GM21723 (cell line): Measurements from ENCODE around the gene CDHR3.

Experiments
- ATAC-seq: cut with Tn5 transposase; IDR thresholded peaks from one replicate; pipeline ENCODE4 v1.9.1; 2021; ENCODE audit warnings: mild to moderate bottlenecking, moderate library complexity; ENCODE audit not compliant: unreplicated experiment

Gene CDHR3

DNA sequence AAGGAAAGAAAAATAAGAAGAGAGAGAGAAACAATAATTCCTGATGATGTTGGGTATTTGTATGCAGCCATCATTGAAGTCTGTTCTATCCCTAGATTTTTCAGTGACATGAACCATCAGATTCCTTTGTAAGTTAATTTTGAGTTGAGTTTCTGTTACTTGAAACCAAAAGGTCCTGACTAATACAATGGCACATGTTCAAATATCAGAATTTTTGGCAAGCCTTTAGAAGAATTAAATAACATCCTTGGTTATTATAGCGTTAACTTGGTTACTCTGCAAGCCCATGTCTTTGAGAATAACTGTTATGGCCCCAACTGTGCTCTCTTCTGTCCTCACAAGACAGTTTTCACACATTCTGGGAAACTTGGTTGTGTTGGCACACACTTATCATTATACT, 82.5 kb downstream of the CDHR3 start:
- ATAC-seq: no peak

DNA sequence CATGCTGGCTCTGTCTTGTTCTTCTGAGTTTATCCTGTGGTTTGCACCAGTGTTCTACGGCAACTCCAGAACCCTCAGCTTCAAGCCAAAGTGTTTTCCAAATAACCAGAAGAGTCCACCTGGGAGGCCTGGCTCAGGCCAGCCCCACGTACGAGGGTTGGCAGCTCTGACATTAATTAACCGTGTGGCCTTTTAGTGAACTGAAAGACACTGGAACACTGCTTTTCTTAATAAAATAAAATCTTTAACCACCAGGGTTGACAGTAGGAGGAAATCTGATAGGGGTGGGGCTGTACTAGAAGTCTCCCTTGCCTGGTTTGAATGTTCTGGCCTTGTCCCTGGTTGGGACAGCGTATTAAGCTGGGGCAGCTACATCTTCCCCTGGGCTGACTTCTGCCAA, 84.1 kb downstream of the CDHR3 start:
- ATAC-seq: no peak

DNA sequence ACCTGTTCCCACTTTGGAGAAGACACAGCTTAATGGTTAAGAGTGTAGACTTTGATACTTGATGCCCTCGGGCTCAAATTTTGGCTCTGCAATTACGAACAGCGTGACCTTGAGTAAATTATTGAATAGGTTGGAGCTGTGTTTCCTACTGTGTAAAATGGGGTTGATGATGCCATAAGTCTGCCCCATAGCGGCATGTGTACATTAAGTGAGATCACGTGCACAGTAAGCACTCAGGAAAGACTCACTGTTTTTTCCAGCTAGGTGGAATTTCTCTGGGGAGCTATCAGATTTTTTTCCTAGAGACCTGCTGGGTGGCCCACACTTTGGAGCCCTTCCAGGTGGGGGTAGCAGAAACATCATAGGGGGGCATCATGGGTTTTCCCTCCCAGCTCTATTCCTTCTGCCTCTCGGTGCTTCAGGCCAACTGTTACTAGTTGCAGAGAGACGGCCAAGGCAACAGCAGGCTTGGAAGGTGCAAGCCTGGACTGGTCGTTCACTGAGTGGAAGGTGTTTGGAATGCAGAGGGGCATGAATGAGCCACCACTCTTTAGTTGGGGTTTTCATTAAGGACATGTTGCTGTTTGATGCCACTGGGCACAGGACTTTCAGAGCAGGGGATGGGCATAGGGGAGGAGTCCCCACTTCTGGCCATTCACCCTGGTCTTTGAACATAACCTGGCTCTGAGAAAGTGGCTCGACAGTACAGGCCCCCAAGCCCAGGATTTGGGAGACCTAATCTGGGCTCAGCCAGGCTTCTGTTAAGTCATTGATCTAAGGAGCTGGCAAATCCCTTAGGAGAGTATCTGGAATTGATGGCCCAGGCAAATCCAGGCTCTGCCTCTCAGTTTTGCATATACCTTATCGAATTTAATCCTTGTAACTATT, 85.0 kb downstream of the CDHR3 start:
- ATAC-seq: no peak

DNA sequence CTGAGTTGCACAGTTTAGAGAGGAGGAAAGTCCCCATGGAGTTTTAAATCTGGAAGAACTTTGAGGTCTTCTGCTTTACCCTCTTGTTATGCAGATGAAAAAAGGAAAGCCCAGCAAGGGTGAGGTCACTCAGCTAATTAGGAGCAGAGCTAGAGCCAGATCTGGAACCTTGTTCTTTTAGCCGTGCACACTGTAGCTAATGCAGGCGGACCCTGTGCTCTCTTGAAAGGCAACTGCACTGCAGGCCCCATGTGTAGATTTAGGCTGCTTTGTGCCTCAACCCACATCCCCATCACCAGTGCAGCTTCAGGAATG, 85.6 kb downstream of the CDHR3 start:
- ATAC-seq: no peak

DNA sequence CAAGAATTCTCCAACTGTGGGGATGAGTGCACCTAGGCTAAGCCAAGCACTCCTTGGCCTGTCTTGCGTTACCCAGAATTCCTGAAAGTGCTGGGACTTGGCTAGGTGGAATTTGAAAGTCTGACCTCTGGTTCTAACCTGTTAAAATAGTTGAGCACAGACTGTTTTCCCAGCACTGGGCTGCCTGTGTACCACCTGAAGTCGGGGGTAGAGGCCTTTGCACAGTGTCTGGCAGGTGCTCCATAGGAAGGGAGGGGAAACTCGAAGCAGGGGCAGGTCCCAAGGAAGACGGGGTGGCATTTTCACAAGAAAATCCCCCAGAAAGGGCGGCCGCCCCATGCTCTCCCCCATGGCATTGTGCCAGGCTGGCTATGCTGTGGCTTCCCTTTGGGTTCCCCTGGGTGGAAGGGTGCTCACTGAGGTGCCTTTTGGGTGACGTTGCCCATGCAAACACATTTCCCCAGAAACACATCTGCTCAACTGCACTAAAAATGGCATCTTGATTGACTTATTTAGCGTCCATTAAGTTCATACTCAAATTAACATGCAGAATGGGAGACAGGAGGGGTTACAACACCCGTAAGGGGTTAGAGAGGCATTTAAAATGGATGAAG, 86.2 kb downstream of the CDHR3 start:
- ATAC-seq: no peak

DNA sequence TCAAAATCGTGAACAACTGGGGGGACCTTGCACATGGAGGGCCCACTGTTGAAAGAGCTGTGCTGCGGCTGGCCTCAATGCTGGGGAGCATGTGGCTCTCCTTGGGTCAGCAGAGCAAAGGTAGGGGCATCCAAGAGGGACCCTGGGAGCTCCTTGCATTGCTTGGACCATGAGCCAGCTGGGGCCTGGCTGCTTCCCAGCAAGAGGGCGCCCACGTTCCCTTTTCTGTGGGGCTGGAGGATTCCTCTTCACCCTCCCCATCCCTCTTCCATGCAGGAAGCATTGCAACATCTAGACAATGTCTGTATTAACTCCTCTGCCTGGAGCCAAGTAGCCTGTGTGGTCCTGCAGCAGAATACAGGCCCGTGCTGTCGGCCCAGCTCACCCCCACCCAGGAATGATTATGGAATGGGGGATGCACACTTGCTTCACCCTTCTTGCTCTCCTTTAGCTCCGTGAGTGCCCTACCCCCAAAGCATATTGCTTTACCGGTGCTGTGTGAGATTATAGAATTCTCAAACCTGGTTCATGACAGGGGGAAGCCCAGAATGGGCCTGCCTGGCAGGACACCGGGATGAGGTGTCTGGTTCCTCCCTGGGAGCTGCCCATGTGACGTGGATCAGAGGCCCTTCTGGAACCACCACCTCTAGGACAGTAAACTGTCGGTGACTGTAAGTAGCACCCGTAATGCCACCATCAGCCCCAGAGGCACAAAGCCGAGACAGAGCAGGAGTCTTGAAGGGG, 87.1 kb downstream of the CDHR3 start:
- ATAC-seq: no peak

DNA sequence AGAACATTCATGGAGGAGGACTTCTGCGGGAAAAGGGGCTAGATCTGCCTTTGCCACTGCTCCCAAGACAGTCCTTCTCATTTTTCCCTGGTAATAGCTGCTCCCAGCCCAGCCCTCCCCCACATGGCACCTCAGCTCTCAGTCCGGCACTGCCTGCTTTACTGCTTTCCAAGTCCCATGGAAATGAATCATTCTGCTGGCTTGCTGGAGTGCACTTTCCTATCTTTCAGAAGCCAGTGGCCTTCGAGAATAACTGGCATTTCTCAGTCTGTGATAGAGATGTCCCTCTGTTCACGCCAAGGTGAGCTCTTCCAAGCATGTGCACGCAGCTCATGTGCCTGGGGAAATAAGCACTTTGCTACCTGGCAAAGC, 87.7 kb downstream of the CDHR3 start:
- no peak for ATAC-seq

DNA sequence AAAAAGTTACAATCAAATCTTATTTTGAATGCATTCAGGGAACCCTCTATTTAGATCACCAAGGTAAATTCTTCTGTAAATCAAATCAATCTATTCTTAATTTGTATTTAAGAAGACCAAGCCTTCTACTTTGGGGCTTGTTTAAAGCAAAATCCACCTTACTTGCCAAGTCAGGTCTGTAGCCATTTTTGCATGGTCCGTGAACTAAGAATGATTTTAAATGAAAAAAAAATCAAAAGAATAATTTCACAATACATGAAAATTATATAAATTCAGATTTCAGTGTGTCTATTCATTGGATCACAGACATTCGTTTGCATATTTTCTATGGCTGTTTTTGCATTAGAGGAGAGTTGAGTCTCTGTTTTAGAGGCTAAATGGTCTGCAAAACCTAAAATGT, 89.6 kb downstream of the CDHR3 start:
- ATAC-seq: no peak

DNA sequence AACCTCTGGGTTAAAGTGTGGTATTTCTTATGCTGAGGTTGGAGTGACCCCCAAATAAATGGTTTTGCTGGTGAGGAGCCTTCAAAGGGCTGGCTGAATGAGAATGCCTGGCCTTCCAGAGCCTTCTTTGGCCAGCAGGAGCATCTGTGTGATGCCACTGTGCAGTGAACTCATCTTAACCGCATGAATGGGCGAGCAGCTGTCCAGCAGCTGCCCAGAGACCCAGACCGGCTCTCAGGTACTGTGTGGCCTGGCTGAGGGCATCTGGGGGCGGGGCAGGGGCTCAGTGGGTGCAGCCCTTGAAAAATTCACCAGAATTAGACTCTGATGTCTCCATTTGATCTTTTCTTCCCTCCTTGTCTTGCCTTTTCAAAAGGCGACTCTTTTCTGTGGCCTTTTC, 90.0 kb downstream of the CDHR3 start:
- ATAC-seq: no peak

DNA sequence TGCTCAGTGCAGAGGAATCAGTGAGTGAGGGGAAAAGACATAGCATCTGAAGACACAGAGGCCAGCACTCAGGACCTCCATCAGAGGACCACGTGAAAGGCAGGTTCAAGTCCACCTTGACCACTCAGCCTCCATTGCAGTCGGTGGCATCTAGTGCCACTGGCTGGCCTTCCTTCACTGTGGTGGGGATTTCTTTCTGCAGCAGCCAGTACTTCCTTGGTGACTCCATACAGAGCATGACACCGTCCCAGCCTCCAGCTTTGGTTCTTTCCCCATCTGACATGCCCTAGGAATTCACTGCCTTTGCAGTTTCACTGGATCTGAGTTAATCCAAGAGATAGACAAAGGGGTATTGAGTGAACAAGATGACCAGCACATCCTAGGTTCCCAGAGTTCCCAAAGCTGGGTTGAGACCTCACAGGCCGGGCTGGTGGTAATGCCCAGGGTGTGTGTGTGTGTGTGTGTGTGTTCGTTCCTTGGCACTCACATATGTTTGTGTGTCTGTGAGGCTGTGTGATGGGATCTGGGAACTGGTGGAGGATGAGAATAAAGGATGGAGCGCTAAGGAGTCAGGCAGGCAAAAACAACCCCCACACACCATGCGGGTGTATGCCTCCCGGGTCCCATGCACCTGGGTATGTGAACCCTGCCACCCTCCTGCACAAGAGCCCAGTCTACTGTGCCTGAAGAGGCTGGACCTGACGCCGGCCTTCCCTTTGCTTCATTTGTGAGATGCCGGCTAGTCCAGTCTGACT, 91.3 kb downstream of the CDHR3 start:
- no peak for ATAC-seq

DNA sequence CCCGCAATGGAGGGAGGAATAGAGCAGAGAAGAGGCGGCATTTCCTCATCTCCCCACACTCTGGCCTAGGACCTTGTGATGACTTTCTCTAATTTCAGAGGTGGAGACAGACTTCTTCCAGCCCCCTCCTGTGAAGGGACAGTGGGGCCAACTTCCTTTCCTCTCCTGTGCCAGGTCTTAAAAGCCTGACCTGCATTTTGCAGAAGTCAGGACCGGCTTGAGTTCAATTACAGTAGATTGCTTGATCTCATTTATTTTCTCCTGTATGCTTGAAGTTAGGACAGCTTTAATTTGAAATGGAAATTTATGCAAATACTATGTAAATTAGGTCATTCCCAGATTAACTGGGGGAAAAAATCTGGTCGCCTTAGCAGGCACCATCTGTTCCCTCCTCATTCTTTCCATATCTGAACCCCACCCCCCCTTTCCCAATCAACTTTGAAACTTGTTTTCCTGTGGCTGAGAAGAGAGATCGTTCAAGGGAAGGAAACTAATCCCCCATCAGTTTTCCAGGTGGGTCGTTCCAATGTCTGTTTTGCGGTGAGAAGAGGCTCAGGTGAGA, 92.0 kb downstream of the CDHR3 start:
- ATAC-seq: no peak

DNA sequence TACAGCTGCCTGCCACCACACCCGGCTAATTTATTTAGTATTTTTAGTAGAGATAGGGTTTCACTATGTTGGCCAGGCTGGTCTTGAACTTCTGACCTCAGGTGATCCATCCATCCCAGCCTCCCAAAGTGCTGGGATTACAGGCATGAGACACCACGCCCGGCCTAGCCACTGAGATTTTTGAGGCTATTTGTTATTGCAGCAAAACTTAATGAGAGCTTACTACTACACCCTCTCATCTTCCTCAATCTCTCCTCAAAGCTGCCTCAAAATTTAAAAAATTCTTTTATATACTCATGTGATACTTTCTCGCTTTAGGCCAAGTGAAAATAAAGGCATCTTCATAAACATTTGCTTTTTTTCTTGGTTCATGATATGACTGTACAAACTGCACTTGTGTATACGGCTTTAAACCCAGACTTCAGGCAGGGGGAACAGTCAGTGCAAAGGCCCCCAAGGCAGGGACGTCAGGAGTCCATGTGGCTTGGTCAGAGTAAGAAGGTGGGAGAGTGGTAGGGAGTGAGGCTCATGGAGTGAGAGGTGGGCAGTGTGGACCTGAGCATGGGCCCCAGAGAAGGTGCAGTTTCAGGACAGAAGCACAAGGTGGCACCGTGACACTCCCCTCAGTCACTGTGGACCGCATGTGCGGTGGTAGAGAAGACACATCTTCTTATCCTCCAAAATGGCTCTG, 93.6 kb downstream of the CDHR3 start:
- ATAC-seq: peak; percentile 52

DNA sequence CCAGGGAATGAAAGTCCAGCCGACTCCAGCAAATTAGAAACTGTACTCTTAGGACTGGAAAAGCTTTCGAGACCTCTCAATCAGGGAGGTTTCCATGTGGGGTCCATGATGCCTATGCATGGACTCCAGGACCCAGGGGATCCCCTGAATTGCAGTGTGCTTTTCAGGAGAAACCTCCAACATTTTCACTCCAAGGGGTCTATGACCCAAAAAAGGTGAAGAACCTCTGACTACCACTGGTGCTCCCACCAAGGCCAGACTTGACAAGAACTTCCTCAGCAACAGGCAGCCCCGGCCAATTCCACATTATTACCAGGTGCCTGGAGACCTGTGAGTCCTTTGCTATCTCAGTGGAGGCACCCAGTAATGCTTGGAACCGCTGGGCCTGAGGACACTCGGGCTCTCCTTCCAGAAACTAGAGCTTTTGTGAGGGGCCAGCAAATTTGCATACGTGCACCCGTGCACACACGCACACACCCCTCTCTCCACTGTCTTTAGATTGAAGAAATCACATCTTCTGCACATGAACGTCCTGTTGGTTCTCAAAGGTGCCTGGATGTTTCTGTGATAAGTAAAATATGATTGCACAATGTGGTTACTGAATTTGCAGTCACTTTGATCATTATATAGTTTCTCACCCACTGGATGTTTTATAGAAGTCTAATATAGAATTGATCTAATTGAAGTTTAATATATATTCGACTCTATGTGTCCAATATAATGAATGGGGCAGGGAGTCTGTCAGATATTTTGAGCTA, 94.3 kb downstream of the CDHR3 start:
- no peak for ATAC-seq

DNA sequence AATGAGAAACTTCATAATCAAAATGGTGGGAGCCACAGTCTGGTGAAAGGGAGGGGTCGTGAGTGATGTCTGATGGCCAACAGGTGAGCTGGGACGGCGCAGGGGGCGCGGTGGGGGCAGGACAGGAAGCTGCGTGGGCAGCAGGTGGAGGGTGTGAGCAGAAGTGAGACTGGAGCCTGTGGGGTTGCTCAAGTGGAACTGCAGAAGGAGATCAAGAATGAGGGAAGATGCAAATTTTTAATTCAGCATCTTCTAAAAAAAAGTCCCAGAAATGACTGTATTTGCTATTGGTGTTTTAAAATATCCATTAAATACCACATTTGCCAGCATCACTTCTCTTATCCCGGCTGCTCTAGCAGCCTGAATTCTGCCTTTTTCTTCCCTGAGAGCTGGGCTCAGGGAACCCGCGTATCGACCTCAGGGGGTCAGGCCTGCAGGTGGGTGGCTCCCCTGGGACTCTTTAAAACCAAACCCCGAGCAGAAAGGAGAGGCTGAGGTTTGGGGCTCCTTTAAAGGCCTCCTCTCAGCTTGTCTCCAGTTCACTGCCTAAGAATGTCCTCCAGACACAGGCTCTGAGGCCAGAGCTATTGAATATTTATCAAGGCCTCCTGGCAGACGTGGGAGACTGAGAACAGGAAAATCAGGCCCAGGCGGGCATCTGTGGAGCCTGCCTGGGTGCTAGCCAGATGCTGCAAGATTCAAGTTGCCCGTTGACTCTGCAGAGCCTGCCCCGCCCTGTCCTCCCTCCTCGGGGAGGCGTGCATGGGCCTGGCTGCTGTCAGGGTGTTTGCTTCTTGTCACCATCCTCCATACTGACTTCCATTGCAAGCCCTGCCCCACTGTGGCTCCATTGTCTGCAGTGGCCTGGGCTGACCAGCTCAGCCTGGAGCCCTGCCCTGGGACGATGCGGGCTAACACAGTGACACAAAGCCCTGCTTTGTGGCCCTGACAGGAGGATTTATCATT, 95.2 kb downstream of the CDHR3 start:
- peak; percentile 72 for ATAC-seq

DNA sequence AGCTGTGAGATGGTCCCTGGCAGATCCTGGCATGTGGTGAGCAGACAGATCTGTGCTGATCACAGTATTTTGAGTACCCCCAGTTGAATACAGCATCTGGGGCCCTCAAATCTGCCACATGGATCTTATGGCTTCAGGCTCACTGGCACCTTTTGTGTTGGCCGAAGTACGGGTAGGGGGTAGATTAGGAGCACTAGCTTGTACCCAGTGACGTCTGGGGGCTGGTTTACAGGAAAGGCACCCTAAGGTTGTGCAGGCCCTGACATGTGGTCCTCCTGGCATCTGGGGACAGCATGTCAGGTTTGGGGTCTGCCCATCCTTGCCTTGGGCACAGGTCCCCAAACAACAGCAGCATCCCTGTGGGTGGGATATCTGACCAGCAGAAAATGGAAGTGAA, 95.9 kb downstream of the CDHR3 start:
- ATAC-seq: no peak

DNA sequence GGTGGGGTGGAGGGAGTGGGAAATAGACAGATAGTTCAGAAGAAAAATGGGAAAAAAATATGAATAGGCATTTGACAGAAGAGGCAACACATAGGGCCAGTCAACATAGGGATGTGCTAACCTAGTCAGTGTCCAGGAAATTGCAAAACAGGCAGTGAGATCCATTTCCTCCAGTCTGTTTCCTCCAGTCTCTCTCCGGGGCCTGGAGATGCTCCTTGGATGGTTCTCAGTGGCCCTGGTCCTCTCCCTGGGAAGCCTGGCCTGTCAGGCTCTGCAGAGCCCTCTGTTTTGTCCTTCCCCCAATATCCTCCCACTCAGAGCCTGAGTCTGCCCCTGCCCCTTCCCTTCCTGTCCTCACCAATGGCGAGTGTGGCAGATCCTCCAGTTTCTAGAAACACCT, 96.5 kb downstream of the CDHR3 start:
- ATAC-seq: no peak

DNA sequence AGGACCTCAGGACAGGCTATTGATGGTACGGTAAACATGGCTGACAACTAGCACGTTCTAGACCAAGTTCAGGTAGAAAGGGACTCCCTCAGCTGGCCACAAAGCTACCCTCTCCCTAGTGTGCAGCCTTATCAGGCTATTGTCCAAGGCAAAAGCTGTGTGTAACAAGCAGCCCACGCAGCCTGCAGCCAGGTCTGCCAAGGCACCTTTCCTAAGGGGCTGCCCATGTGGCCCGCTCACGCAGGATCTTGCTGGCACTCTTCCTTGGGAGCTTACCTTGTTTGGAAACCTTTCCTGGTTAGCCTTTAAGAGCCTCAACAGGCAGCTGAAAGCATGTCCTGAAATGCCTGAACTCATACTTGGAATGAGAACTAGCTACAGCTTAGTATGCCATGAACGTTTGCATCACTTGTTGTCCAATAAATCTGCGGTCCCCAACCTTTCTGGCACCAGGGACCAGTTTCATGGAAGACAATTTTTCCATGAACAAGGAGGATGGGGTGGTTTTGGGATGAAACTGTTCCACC, 97.4 kb downstream of the CDHR3 start:
- no peak for ATAC-seq

DNA sequence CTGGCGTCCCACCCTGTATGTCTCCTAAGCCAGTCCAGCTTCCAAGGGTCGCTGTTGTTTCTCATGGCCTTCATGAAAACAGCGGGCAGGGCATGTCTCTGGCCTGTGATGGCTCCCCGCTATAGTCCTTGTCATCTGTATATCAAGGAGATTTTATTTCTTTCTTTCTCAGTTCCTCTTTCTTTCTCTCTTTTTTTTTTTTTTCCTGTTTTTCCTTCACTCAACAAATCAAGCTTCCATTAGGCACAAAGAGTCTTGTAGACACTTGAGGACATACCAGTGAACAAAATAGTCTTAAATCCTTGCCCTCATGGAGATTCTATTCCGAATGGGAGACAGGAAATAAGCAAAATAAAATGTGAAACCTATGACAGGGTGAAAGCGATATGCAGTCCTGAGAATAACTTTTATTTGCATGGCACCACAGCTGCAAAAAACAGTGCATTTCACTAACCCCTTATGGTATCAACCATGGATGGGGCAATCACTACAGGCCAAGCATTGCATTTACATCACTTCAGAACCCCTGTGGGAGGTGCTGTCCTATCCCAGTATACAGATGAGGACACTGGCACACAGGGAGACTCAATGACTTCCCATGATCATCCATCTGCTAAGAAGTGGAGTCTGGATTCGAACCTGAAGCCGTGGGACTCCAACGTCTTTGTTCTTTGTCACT, 98.4 kb downstream of the CDHR3 start:
- ATAC-seq: peak; percentile 19
